ENCODE results near the gene STRADA.
A peak's percentile ranks its signal among the peaks of the same experiment; 100 is the strongest.

Gene STRADA

DNA sequence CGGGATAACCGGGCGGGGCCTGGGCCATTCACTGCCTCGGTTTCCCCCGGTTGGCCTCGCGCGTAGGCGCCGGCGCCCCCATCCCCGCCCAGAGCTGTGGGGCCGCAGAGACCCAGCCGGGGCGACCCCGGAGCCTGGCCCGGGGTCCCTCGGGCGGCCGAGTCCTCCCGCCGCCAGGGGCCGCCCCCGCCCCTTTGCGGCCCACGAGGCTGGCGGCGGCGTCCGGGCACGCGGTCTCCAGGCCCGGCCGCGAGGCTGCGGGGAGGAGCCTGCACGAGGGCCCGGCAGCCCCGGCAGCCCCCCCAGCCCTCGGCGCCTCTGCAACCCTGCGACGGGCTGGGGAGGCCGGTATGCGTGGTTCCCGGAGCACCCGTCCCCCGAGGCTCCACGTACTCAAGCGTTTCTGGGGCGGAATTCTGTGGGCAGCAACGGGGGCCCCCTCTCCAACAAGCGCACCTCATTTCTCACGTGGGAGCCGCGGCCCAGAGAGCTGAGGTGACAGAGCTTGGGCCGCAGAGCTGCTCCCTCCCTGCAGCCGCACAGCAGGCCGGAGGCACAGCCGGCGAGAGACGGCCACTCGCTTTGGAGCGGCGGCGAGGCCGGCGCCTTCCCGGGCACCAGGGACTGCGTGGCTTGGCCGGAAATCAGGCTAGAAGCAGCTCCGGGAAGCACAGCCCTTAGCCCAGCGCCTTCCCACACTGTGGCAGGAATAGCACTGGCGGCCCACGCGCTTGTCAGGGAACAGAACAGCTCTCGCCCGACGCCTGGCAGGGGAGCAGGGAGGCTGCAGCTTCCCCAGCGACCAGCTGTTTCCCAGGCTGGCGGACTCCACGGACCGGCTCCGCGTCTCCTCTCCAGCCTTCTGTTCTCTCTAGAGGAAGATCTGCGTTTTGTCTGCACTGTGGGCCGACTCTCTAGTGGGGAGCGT, 40.8 kb downstream of the STRADA start:
- DNase-seq (ENCODE audit: low spot score): peak; percentile 65

DNA sequence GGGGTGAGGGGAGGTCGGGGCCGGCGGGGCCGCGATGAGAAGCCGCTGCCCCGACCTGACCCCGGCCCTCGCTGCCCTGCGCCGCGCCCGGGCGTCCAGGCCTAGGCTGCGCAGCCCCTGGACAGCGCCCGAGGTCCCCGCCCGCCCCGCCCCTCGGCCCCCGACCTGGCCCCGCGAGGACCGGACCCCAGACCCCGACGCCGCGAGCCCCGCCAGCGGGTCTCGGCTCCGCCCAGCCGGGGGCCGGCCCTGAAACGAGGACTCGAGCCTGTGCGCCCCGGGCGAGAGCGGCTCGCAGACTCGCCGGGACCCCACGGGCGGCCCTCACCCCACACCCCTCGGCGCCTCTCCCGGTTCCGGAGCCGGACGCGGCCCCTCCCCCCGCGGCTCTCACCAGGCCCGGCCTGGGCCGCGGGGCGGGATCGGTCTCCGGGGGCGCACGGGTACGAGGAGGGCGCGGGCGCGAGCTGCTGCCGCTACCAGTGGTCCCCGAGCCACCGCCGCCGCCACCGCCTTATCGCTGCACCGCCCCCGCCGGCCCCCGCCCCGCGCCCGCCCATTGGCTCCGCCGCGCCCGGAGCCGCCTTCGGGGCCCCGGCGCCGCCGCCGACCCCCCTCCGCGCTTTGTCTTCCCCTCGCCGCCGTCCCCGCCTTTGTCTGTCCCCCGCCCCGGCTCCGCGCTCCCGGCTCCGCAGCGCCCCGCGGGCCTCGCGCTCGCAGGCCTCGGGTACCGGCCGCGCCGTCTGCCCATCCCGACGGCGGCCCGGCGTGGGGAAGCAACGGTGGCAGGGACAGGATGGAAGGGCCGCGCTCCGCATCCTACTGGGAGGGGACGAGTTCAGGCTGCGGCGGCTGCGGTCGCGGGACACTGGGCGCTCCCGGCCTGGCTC, 41.7 kb downstream of the STRADA start, which contains the start of gene LIMD2:
TSS of gene LIMD2 (minus strand) at position 488 of the 890 bp plus-strand sequence. CDS start 827 bp downstream, outside the sequence.
- peak; percentile 68 for DNase-seq (ENCODE audit: low spot score)

DNA sequence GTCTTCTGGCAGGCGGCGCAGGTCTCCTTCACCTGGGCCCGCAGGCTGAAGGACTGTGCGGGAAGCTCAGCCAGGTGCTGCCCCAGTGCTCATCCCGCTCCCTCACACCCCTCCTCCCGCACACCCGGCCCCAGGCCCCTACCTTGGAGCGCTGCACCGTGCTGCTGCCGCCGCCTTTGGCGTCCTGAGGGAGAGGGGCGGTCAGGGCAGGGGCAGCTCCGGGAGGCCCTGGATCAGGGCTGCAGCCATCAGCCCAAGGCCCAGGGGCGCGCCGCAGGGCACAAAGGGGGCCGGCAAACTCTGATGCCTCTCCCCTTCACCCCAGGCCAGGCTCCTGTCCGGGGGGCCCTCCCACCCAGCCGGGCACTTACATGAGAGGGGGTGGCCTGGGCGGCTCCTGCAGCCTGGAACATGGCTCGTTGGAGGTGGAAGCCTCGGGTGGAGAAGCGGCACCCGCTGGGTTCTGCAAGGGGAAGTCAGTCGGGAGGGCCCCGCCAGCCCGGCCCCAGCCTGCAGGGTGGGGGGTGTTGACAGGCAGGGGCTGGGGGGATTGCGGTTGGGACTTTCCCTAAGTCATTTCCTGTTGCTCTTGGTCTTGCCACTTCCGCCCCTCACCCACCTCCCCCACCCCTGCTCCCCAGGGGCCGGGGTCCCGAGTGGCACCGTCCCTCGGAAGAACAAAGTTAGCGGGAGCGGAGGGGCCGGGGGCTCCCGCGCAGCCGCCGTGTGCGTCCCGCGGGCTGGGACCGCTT, 42.5 kb downstream of the STRADA start:
- DNase-seq (ENCODE audit: low spot score): peak; percentile 38

DNA sequence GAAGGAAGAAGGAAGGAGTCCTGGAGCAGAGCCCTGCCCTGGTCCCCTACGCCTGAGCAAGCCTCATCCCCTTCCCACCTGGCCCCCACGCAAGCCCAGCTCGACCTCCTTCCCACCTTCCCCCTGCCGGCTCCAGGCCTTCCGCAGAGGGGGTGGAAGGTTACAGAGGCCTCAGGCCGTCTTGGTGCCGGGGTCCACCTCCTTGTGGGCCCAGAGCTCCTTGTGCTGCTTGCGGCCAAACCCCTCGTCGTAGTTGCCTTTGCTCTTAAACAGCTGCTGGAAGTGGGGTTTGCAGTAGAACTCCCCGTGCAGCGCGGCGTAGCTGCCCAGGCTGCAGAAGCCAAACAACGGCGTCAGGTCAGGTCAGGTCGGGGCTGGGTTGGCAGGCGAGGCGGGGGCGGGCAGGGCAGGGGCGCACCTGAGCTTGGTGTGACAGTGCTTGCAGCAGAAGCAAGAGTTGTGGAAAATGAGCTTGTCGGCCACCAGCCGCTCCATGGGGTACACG, 43.2 kb downstream of the STRADA start:
- no peak for DNase-seq (ENCODE audit: low spot score)

DNA sequence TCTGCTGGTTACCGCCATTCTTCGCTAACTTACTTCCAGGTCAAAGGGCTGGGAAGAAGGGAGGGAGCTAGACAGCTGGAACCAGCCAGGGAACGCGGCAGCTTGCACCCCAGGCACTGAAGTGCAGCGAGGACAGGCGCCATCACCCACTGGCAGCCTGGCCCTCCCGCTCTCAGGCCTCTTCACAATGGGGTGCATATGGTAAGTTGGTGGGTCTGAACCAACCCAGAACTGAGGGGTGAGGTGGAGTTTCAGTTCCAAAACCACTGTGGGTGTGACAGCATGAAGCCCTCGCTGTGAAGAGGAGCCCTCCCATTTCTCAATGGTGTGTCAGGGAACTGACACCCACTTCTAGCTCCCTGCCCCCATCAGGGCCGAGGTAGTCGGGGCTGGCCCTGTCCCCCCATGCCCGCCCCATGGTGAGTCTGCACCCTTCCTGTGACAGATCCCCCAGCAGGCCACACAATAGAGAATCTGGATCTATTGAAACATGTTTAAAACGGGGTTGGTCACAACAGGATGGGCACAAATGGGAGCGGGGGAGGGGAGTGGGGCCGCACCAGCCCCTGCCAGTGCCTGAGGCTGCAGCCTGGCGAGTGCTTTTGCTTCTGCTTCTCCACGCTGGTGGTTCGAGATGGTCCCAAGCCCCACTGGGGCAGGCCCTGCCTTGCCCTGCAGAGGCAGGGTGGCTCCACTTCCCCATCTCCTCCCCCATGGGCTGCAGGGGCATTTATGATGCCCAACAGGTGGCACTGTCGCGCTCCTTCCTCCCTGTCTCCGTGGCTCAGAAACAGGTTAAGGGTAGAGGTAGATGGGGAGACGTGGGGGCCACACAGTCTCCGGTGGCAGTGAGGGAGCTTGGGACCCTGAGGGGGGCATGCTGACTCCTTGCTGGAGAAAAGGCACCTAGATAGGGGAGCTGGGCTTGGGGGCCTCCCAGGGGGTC, 44.0 kb downstream of the STRADA start:
- peak; percentile 53 for DNase-seq (ENCODE audit: low spot score)

DNA sequence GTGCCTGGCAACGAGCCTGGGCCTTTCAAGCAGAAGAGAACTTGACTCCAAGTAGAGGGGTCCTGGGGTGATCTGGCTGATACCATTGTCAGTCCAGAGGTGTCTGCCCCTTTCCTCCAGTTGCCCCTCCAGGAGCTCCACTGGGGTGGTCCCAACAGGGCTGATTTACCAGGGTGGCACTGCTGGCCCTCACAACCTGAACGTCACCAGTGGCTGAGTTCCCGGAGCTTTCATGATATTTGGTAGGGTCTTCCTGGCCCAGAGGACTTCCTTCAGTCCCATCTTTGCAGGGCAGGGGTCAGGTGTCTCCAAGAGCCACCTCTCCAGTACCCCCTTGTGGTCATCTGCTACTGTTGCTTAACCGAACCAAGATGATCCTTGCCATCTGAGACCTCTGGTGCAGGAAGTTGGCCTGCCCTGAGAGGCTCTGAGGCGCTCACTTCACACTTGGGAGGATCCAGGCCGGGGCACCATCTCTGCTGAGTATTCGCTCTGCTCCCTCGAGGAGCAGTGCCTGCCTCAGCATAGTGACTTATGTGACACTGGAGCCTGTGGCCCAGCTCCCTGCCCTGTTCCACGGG, 45.1 kb downstream of the STRADA start:
- DNase-seq (ENCODE audit: low spot score): peak; percentile 52

DNA sequence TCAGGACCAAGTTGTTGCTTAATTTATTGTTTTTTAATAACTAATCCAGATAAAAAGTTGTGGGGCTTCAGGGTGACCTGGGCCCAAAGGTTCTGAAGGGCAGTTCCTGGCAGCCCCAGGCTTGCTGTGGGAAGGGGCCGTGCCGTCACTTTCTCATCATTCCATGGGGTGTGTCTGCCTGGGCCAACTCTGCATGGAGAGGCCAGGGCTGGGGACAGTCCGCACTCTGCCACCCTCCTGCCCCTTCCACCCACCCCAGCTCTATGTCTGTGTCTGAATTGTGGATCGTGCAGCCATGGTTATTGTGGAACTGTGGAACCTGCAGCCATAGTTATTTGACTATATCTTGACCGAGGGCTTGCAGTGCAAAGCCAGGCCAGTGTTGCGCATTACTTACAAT, 45.7 kb downstream of the STRADA start:
- no peak for DNase-seq (ENCODE audit: low spot score)

DNA sequence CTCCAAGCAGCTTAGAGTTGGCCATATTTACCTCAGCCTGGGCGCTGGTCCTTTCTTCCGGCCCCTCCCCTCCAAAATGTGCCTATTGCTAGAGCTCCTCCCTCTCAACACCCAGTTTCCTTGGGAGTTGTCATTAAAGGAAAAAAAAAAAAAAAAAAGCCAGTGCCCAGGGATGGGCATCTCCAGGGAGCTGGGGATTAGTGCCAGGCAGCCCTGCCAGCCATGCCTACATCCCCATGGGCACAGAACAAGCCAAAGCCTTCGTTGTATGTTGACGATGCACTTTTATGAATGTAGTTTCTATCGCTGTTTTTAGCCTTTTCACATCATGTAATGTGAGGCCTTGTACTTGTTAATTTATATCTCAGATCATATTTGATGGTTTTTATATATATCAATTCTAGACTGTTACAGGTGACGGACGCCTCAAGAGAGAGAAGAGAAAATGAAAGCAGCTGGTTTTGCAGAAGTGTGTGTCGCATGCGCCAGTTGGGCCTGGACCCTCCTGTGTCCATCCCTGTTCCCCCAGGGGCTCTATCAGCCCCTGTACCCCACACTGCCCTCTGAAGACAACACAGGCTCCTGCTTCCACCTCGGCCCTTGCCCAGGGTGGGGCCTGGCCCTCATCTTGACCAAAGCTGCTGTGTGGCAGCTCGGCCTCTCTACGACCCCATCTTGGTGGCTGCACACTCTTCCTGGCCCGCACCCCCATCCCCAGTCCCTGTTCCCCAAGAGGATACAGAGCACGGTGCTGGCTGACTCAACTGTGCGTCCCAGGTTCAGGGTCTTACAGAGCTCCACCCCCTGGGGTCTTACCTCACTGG, 46.4 kb downstream of the STRADA start:
- no peak for DNase-seq (ENCODE audit: low spot score)

DNA sequence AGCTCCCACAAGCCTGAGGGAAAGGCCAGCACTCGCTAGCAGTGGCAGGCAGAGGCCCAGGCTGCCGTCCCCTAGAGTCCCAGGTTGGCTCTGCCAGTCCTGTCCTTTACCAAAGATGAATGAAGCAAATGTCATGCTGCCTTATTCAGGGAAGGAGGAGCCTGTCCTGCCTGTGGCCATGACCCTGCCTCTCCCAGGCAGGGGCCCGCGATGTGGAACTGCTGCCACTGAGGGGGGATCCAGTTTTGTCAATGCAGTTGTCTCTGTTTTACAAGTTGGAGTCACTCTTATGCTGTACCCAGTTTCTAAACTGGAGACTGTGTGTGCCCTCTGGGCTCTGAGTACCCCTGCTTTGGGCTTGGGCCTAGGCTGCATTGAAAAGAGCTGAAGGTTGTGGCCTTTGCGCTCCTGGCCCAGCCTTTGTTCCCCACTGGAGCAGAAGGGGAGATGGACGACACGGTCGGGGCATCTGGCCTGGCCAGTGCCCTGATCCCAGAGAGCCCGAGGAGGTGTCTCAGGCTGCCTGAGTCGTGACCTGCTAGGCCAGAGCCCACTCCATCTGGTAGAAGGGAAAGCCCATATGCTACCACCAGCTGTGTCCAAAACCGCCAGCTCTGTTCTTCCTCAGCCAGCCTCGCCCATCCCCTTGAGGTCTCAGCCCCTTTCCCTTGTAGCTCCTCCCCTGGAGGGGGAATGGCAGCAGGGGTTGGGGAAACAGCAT, 47.2 kb downstream of the STRADA start:
- no peak for DNase-seq (ENCODE audit: low spot score)

DNA sequence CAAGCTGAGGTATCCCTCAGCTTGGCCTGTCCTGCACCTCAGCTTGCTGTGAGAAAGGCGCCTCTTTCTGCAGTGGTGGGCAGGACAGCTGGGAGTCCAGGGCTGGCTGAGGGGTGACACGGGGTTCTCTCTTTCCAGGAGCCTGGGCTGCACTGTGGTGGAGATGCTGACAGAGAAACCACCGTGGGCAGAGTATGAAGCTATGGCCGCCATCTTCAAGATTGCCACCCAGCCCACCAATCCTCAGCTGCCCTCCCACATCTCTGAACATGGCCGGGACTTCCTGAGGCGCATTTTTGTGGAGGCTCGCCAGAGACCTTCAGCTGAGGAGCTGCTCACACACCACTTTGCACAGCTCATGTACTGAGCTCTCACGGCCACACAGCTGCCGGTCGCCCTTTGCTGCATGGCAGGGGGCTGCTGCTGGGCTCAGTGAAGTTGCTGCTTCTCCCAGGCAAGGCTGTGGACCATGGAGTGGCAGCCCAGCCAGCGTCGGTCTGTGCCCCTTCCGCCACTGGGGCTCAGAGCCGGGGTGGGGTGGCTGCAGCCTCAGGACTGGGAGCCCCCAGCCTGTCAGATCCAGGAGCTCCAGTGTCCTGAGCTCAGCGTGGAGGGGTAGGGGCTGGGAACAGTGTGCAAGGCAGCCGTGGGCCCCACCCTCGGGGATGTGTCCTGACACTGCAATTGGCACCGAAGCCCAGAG, 48.0 kb downstream of the STRADA start:
- no peak for DNase-seq (ENCODE audit: low spot score)

DNA sequence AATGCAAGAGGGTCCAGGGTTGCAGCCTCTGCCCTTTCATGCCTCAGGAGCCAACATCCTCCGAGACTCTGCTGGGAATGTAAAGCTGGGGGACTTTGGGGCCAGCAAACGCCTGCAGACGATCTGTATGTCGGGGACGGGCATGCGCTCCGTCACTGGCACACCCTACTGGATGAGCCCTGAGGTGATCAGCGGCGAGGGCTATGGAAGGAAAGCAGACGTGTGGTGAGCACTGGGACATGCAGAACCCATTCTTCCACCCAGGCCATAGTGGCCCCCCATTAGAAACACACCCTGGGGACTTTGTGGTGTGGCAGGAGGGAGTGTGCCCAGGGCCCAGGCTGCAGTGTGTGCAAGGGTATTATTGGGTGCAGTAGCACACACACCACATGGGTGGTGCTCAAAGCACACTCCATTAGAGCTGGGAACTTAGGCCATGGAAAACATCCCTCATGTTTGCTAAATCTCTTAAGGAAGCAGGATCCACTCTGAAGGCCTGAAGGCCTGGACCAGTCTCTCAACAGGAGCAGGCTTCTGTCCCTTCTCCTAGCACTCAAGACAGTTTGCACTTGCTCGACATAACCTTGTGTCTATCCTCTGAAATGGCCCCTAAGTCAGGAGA, 49.3 kb downstream of the STRADA start:
- DNase-seq (ENCODE audit: low spot score): no peak

DNA sequence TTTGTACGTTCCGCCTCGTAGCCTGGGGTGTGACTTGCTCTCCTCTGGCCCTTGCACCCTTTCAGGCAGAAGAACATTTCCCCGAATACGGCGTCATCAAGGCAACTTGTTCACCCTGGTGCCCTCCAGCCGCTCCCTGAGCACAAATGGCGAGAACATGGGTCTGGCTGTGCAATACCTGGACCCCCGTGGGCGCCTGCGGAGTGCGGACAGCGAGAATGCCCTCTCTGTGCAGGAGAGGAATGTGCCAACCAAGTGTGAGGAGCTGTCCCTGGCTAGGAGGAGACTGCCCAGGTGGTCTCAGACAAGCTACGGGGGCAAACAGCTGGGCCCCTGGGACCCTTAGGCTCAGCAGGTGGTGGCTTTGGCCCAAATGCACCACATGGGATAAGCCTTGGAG, 52.1 kb downstream of the STRADA start:
- no peak for DNase-seq (ENCODE audit: low spot score)

DNA sequence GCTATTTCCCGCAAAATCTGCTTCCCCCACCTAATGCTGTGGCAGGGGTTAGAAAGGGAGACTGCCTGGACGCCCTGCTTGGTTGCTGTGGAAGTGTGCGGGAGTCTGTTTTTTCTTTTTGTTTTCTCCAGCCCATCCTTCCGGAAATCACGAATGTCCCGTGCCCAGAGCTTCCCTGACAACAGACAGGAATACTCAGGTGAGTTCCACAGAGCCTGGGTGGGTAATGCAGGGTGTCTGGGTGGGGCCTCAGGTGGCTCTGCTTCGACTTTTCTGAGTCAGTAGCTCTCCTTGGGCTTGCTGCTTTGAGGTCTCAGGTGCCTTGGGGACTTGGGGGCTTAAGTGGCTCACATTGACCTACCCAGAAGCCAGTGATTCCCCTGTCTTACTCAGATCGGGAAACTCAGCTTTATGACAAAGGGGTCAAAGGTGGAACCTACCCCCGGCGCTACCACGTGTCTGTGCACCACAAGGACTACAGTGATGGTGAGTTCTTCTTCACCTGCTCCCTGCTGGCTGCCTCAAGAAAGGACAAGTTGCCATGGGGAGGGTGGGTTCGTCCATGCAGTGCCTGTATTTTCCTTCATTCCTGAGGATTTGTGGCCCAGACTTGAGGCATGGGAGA, 53.1 kb downstream of the STRADA start:
- no peak for DNase-seq (ENCODE audit: low spot score)

DNA sequence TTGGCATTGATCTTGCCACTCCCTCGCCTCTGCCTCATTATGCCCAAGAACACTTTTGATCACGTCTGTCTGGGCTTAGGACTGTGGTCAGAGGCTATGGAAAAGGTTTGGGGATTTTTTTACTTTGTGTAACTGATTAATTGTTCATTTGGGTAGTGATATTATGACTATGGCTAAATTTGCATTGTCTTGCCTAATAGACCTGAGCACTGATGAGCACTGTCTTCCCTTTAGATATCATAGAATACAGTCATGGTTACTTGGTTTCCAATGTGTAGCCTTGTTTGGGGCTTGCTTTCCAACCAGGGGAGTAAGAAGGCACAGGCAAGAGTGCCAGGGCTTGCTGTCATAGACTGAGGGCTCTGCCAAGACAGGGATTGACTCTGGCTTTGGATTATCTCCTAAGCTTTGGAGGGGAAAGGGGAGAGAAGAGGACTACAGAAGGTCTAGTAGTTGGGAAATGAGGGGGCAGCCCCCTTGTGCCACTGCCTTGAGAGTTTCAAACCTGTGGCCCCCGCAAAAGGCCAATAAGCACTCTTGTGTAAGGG, 55.4 kb downstream of the STRADA start:
- no peak for DNase-seq (ENCODE audit: low spot score)

DNA sequence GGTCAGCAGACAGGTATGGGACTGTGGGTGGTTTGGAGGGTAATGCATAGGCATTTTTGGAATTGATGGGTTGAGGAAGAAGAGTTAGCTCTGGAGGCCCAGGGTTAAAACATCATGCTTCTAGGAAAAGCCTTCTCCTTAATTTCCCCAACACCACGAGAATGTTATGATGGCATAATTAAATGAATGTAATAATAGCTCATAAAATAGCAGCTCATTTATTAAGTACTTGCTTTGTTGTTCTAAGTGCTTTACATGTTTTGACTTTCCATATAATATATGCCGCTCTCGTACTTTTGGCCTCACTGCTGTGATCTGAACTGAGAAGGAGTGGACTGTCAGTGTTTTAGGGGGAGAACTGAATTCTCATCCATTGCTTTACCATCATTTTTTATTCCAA, 56.0 kb downstream of the STRADA start:
- no peak for DNase-seq (ENCODE audit: low spot score)

DNA sequence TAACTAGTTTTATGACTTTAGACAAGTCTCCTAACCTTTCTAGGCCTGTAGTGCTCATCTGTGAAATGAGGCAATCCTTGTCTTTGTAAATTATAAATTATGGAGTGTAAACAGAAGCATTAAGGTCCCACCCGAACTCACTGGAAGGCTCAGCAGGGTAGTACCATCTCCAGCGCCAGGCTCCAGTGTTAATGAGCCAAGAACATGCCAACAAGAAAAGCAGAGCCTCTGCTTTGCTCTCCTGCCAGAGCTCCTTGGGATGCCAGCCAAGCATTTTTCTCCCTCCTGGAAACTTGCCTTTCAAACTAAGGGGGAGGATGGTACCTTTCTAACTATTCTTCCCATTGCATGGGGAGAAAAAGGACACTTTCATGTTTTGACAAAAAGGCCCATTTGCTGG, 56.6 kb downstream of the STRADA start:
- DNase-seq (ENCODE audit: low spot score): no peak

DNA sequence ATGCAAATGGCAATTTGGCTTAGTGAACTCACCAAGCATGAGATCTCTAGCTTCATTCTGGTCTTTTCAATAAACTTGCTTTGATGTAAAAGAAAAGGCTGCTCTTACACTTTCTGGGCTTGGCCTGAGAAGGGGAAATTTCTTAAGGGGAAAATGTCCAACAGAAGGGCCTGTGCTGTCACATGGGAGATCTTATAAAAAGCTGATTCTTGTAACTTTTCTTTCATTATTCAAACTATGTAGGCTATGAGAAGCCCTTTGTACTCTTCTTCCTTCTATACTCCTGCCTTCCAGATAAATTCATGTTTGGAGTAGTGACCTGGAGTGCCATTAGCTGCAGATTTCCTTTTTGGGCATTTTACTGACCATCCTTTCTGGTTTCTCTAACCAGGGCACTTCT, 58.6 kb downstream of the STRADA start:
- no peak for DNase-seq (ENCODE audit: low spot score)
